Osteocyte (in vitro differentiated cells): Measurements from ENCODE around the gene SIL1. TPM values are rescaled to one million over a fixed set of nuclear protein-coding genes. Genes with fewer than 3 reads are reported as not detected.
A peak's percentile ranks its signal among the peaks of the same experiment; 100 is the strongest.

Source experiments
- DNase-seq: peaks from one replicate; pipeline ENCODE4 v3.0.0; 2021; ENCODE audit warnings: mixed read lengths; ENCODE audit not compliant: unreplicated experiment; ENCODE audit errors: extremely low spot score
- H3K27ac Mint-ChIP-seq: one replicate; pipeline ENCODE4 v1.8.0; 2021; ENCODE audit warnings: mild to moderate bottlenecking, mixed read lengths; ENCODE audit not compliant: unreplicated experiment
- H3K27me3 Mint-ChIP-seq: one replicate; pipeline ENCODE4 v1.8.0; 2021; ENCODE audit warnings: mixed read lengths; ENCODE audit not compliant: unreplicated experiment
- H3K36me3 Mint-ChIP-seq: one replicate; pipeline ENCODE4 v1.8.0; 2021; ENCODE audit warnings: mixed read lengths; ENCODE audit not compliant: unreplicated experiment
- H3K4me1 Mint-ChIP-seq: one replicate; pipeline ENCODE4 v1.8.0; 2021; ENCODE audit warnings: mixed read lengths; ENCODE audit not compliant: unreplicated experiment
- H3K4me3 Mint-ChIP-seq: one replicate; pipeline ENCODE4 v1.8.0; 2021; ENCODE audit warnings: mild to moderate bottlenecking, moderate library complexity, mixed read lengths; ENCODE audit not compliant: unreplicated experiment
- H3K9me3 Mint-ChIP-seq: one replicate; pipeline ENCODE4 v1.8.0; 2021; ENCODE audit warnings: mixed read lengths; ENCODE audit not compliant: unreplicated experiment
- CTCF ChIP-seq: fragments of 200-600 bp; sonication (generic); IDR thresholded peaks from 2 replicates; pipeline ENCODE4 v1.5.0; 2021; ENCODE audit warnings: antibody characterized with exemption, mild to moderate bottlenecking, moderate library complexity
- total RNA-seq: library from RNA; stranded (reverse); gene quantifications from 2 replicates; pipeline ENCODE4 v1.2.1, GENCODE V29; 2021

SIL1 gene
- total RNA-seq, 1 donor from 2014 or later: 58.4 TPM

- DNase-seq: no peak
- H3K27me3 Mint-ChIP-seq: no peaks in the 10 kb centered on the region
- no peak overlapping the region for H3K4me3 Mint-ChIP-seq
- H3K9me3 Mint-ChIP-seq: no peaks in the 10 kb centered on the region
- H3K36me3 Mint-ChIP-seq: no peaks in the 10 kb centered on the region
- H3K27ac Mint-ChIP-seq: no peak overlapping the region
- TF ChIP-seq CTCF: no peak
- peaks cover 51% of the 10 kb centered on the region for H3K4me1 Mint-ChIP-seq
Measured at GRCh38 chr5:139148986-139149385, 49.2 kb downstream of the SIL1 start.

GRCh38 chr5:139148306-139148705 is 49.9 kb downstream of the SIL1 start:
- Mint-ChIP-seq H3K36me3 (no peaks in the 10 kb centered on the region), H3K27ac (peak overlapping the region; percentile 45), H3K27me3 (no peaks in the 10 kb centered on the region), H3K4me3 (no peak overlapping the region), H3K4me1 (peaks cover 53% of the 10 kb centered on the region), H3K9me3 (no peaks in the 10 kb centered on the region)
- TF ChIP-seq CTCF: no peak
- DNase-seq: no peak

- no peaks in the 10 kb centered on the region for H3K9me3 Mint-ChIP-seq
- H3K36me3 Mint-ChIP-seq: no peaks in the 10 kb centered on the region
- H3K27ac Mint-ChIP-seq: peak overlapping the region; percentile 45
- TF ChIP-seq CTCF: no peak
- no peaks in the 10 kb centered on the region for H3K27me3 Mint-ChIP-seq
- DNase-seq: no peak
- no peak overlapping the region for H3K4me3 Mint-ChIP-seq
- H3K4me1 Mint-ChIP-seq: peaks cover 53% of the 10 kb centered on the region
Measured at GRCh38 chr5:139147483-139148087, 50.6 kb downstream of the SIL1 start.

GRCh38 chr5:139146809-139147482 is 51.2 kb downstream of the SIL1 start:
- H3K36me3 Mint-ChIP-seq: no peaks in the 10 kb centered on the region
- no peak for TF ChIP-seq CTCF
- no peaks in the 10 kb centered on the region for H3K9me3 Mint-ChIP-seq
- DNase-seq: no peak
- H3K4me3 Mint-ChIP-seq: no peak overlapping the region
- H3K27me3 Mint-ChIP-seq: no peaks in the 10 kb centered on the region
- no peak overlapping the region for H3K27ac Mint-ChIP-seq
- peaks cover 54% of the 10 kb centered on the region for H3K4me1 Mint-ChIP-seq

- Mint-ChIP-seq H3K4me1 (peaks cover 31% of the 10 kb centered on the region), H3K27ac (peak overlapping the region; percentile 12), H3K27me3 (no peaks in the 10 kb centered on the region), H3K9me3 (no peaks in the 10 kb centered on the region), H3K4me3 (no peak overlapping the region), H3K36me3 (no peaks in the 10 kb centered on the region)
- TF ChIP-seq CTCF: no peak
- DNase-seq: no peak
Measured at GRCh38 chr5:139141446-139142204, 56.5 kb downstream of the SIL1 start.
